Stimulated activated CD4-positive, alpha-beta T cell treated with anti-CD3 and anti-CD28 coated beads, Interleukin-12 subunit alpha, Interleukin-12 subunit beta, amount 100 ng/mL, for 24 hours (primary cell): ENCODE data around the gene C2CD4D.

ENCODE experiments used
- DNase-seq, 2 experiments: peaks; one replicate each; pipeline ENCODE4 v3.0.0-alpha.2; 2020; ENCODE audit warnings: low read depth in 2 of 2

The C2CD4D gene

GRCh38 chr1:151834239-151834638 is 5.4 kb downstream of the C2CD4D start:
- DNase-seq, result no peak

GRCh38 chr1:151833172-151833900 is 6.3 kb downstream of the C2CD4D start:
- no peak for DNase-seq

- DNase-seq, result no peak
These were observed 7.2 kb downstream of the C2CD4D start for GRCh38 chr1:151832318-151832980.

- no peak for DNase-seq
These were observed 8.0 kb downstream of the C2CD4D start, which contains the start of gene RORC for GRCh38 chr1:151831605-151832004. RORC (minus strand) TSS chr1:151831802; CDS start chr1:151831764, 38 bp downstream.

GRCh38 chr1:151831256-151831591 is 8.4 kb downstream of the C2CD4D start:
- no peak for DNase-seq

- no peak for DNase-seq
These were observed 9.6 kb downstream of the C2CD4D start for GRCh38 chr1:151830055-151830454.

GRCh38 chr1:151829352-151830046 is 10.1 kb downstream of the C2CD4D start:
- DNase-seq, result no peak

- no peak for DNase-seq
These were observed 10.7 kb downstream of the C2CD4D start for GRCh38 chr1:151828921-151829320.

- DNase-seq, result no peak
These were observed 11.8 kb downstream of the C2CD4D start for GRCh38 chr1:151827853-151828252.

GRCh38 chr1:151825751-151826660 is 13.6 kb downstream of the C2CD4D start:
- no peak for DNase-seq

GRCh38 chr1:151825204-151825603 is 14.4 kb downstream of the C2CD4D start:
- DNase-seq, result no peak

- DNase-seq, result no peak
These were observed 16.4 kb downstream of the C2CD4D start for GRCh38 chr1:151823175-151823574.

GRCh38 chr1:151822404-151822803 is 17.2 kb downstream of the C2CD4D start:
- DNase-seq, result no peak

GRCh38 chr1:151820940-151821339 is 18.7 kb downstream of the C2CD4D start:
- DNase-seq, result no peak

GRCh38 chr1:151819976-151820623 is 19.5 kb downstream of the C2CD4D start:
- no peak for DNase-seq

GRCh38 chr1:151819227-151819835 is 20.3 kb downstream of the C2CD4D start:
- DNase-seq, result no peak

- no peak for DNase-seq
These were observed 22.3 kb downstream of the C2CD4D start for GRCh38 chr1:151817353-151817730.

- no peak for DNase-seq
These were observed 22.9 kb downstream of the C2CD4D start for GRCh38 chr1:151816548-151817352.

GRCh38 chr1:151815716-151816327 is 23.8 kb downstream of the C2CD4D start:
- no peak for DNase-seq
